Sciatic nerve (tissue), 2 donors: ENCODE measurements around the gene HNRNPUL1. TPM values are rescaled to one million over a fixed set of nuclear protein-coding genes. Genes with fewer than 3 reads are reported as not detected.

Experiments
- ATAC-seq: fragments of 200-7000 bp; cut with Tn5 transposase; one replicate; pipeline ENCODE4 v1.9.1; 2020; ENCODE audit warnings: mild to moderate bottlenecking, moderate library complexity
- DNase-seq: peaks from one replicate; pipeline ENCODE4 v3.0.0-alpha.2; 2020; ENCODE audit warnings: low spot score
- intact Hi-C: fragments of 100-400 bp; cut with DNase I; formaldehyde crosslinking; loops from one replicate; pipeline ENCODE4 v1.14.2; 2022
- total RNA-seq: library from RNA; stranded (reverse); fragmentation: NEBNext Ultra II Directional; extraction: Animal tissue kit (Norgen Biotek cat#: 25700); gene quantifications from one replicate; pipeline ENCODE4 v1.2.1, GENCODE V29; 2021
- donor health status: DM: no; HTN: no; CAD: no.
- donor health status: DM: no; HTN: no; CAD: no.

The HNRNPUL1 gene
- total RNA-seq, 1 donor from 2014 or later: 161 TPM

GRCh38 chr19:41232686-41233085, 31.5 kb upstream of the HNRNPUL1 start:
- ATAC-seq (no peak), DNase-seq (no peak)
- intact Hi-C loops: no loop called here

GRCh38 chr19:41233748-41234240, 30.4 kb upstream of the HNRNPUL1 start:
- ATAC-seq (peak; percentile 72), DNase-seq (no peak)
- intact Hi-C loops: no loop called here

GRCh38 chr19:41234512-41235168, 29.5 kb upstream of the HNRNPUL1 start:
- DNase-seq (no peak), ATAC-seq (no peak)
- intact Hi-C loops: no loop called here

GRCh38 chr19:41235480-41235879, 28.7 kb upstream of the HNRNPUL1 start:
- intact Hi-C loops: no loop called here
- ATAC-seq: no peak
- DNase-seq: no peak

- no peak for DNase-seq
- intact Hi-C loops: no loop called here
- no peak for ATAC-seq
These were observed 25.9 kb upstream of the HNRNPUL1 start for GRCh38 chr19:41238244-41238643.

GRCh38 chr19:41239363-41239762, 24.8 kb upstream of the HNRNPUL1 start:
- ATAC-seq (no peak), DNase-seq (no peak)
- intact Hi-C loops: no loop called here

- DNase-seq (no peak), ATAC-seq (no peak)
- intact Hi-C loops: no loop called here
These were observed 24.1 kb upstream of the HNRNPUL1 start for GRCh38 chr19:41239961-41240574.

GRCh38 chr19:41241859-41242258, 22.3 kb upstream of the HNRNPUL1 start:
- ATAC-seq: no peak
- intact Hi-C loops: no loop called here
- no peak for DNase-seq

- ATAC-seq: no peak
- DNase-seq: no peak
- intact Hi-C loops: no loop called here
These were observed 20.1 kb upstream of the HNRNPUL1 start for GRCh38 chr19:41244117-41244516.

GRCh38 chr19:41245843-41246242, 18.3 kb upstream of the HNRNPUL1 start:
- no peak for ATAC-seq
- intact Hi-C loops: no loop called here
- DNase-seq: no peak

GRCh38 chr19:41248895-41249294, 15.3 kb upstream of the HNRNPUL1 start:
- no peak for ATAC-seq
- intact Hi-C loops: no loop called here
- DNase-seq: no peak

GRCh38 chr19:41249707-41250423, 14.3 kb upstream of the HNRNPUL1 start:
- ATAC-seq: no peak
- intact Hi-C loops: no loop called here
- no peak for DNase-seq

GRCh38 chr19:41253660-41254059, 10.5 kb upstream of the HNRNPUL1 start:
- ATAC-seq (no peak), DNase-seq (no peak)
- intact Hi-C loops: no loop called here

- ATAC-seq: no peak
- intact Hi-C loops: loop anchor here (5.0 kb wide), 1 partner anchor 48 kb away; no protein-coding TSS in a partner anchor
- DNase-seq: no peak
These were observed 9.0 kb upstream of the HNRNPUL1 start for GRCh38 chr19:41255171-41255570.

GRCh38 chr19:41261474-41262190, 2.5 kb upstream of the HNRNPUL1 start:
- DNase-seq: no peak
- no peak for ATAC-seq
- intact Hi-C loops: no loop called here

- intact Hi-C loops: no loop called here
- ATAC-seq: peak; percentile 50
These were observed 926 bp upstream of the HNRNPUL1 start for GRCh38 chr19:41263042-41263849.

GRCh38 chr19:41264581-41265394, 616 bp downstream of the HNRNPUL1 start:
- no peak for ATAC-seq
- intact Hi-C loops: no loop called here
- DNase-seq: peak; percentile 77

More at GRCh38 chr19:41263042-41263849, 926 bp upstream of the HNRNPUL1 start:
- DNase-seq: peak; percentile 81
